Measurements from ENCODE around the gene PRR22.

DNA sequence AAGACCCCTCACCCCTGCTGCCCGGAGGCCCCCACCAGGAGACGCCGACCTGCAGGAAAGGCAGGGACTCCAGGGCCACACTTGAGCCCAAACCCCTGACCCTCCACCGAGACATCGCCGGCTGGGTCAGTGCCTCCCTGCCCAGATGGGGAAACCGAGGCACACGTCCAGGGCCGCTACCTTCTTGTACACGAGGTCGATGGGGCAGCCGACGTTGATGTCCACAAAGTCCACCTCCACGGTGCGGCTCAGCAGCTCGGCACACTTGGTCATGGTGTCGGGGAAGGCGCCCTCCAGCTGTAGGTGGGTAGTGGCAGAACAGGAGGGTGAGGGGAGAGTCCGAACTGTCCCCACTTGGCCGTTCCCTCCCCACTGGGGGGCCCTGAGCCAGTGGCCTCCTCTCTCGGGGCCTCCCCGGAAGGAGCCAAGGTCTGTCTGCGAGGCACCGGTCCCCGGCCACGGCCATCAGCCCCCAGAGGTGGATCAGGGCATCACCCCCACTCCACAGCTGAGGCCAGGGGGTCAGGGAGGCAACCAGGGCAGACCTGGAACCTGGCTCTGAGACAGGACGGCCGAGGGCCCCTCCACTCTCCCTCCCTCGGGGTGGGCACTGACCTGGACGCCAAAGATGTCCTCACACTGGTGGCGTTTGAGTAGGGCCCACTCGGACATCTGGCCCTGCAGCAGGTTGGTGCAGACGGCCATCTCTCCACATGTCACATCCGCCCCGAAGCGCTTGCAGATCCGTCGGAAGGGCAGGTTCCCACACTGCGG lies 3.0 kb upstream of the PRR22 start:
- no peak for TF ChIP-seq CTCF (IDR thresholded peaks at IDR 0.05)
- no peak for TF ChIP-seq POLR2A (IDR thresholded peaks at IDR 0.05)
